GM12865 (cell line): Measurements from ENCODE around the gene TMED1.

ENCODE experiments used
- DNase-seq: peaks from one replicate; pipeline ENCODE4 v3.0.0; 2010; ENCODE audit warnings: low read depth
- H3K4me3 ChIP-seq: 2 replicates; pipeline ENCODE4 v1.5.1; 2011; ENCODE audit warnings: mild to moderate bottlenecking, low read depth, low read length, control low read depth
- CTCF ChIP-seq: IDR thresholded peaks from 2 replicates; pipeline ENCODE4 v1.5.1; 2011; ENCODE audit warnings: low read length, control low read depth, low read depth, inconsistent platforms; ENCODE audit not compliant: insufficient read depth; ENCODE audit errors: missing control alignments

Gene TMED1

GRCh38 chr19:10819124-10820060 is 16.6 kb downstream of the TMED1 start:
- no peak overlapping the region for H3K4me3 ChIP-seq
- TF ChIP-seq CTCF, result no peak
- DNase-seq, result no peak

GRCh38 chr19:10818301-10819123 is 17.5 kb downstream of the TMED1 start:
- H3K4me3 ChIP-seq, result no peak overlapping the region
- TF ChIP-seq CTCF, result no peak
- no peak for DNase-seq

- TF ChIP-seq CTCF, result no peak
- no peak for DNase-seq
- no peak overlapping the region for H3K4me3 ChIP-seq
These were observed 18.5 kb downstream of the TMED1 start for GRCh38 chr19:10817291-10818038.

- TF ChIP-seq CTCF, result no peak
- DNase-seq, result no peak
- H3K4me3 ChIP-seq, result no peak overlapping the region
These were observed 19.3 kb downstream of the TMED1 start for GRCh38 chr19:10816691-10817090.

- DNase-seq, result no peak
- H3K4me3 ChIP-seq, result no peak overlapping the region
- no peak for TF ChIP-seq CTCF
These were observed 19.9 kb downstream of the TMED1 start for GRCh38 chr19:10815969-10816644.

GRCh38 chr19:10815007-10815536 is 20.9 kb downstream of the TMED1 start:
- TF ChIP-seq CTCF, result no peak
- DNase-seq, result no peak
- H3K4me3 ChIP-seq, result no peak overlapping the region
